Colonic mucosa (tissue), 4 donors: Measurements from ENCODE around the gene C1QTNF4. TPM values are rescaled to one million over a fixed set of nuclear protein-coding genes. Genes with fewer than 3 reads are reported as not detected.

ENCODE experiments used
- DNase-seq: peaks from one replicate; pipeline ENCODE4 v3.0.0-alpha.2; 2020
- H3K27ac ChIP-seq: fragments of 200-600 bp; one replicate; pipeline ENCODE4 v1.8.0; 2021
- H3K27me3 ChIP-seq: fragments of 200-600 bp; one replicate; pipeline ENCODE4 v1.8.0; 2021
- H3K36me3 ChIP-seq: fragments of 200-600 bp; one replicate; pipeline ENCODE4 v1.8.0; 2021
- H3K4me1 ChIP-seq: fragments of 200-600 bp; one replicate; pipeline ENCODE4 v1.8.0; 2021; ENCODE audit warnings: mild to moderate bottlenecking
- H3K4me3 ChIP-seq: fragments of 200-600 bp; one replicate; pipeline ENCODE4 v1.8.0; 2021
- H3K9ac ChIP-seq, 2 donors: one replicate each; pipeline ENCODE4 v1.7.0; 2013; ENCODE audit warnings: control low read depth in 2 of 2, low read depth in 2 of 2, low read length in 2 of 2
- H3K9me3 ChIP-seq: fragments of 200-600 bp; one replicate; pipeline ENCODE4 v1.8.0; 2021
- CTCF ChIP-seq: fragments of 200-600 bp; IDR thresholded peaks from one replicate; pipeline ENCODE4 v1.8.0; 2022; ENCODE audit warnings: antibody characterized with exemption, mild to moderate bottlenecking
- intact Hi-C: fragments of 100-400 bp; cut with DNase I; formaldehyde crosslinking; loops from one replicate; pipeline ENCODE4 v1.14.1; 2022
- total RNA-seq, 2 donors: library from RNA; stranded (reverse); fragmentation: NEBNext Ultra II Directional in 1 of 2; extraction: Animal tissue kit (Norgen Biotek cat#: 25700) in 1 of 2; gene quantifications; one replicate each; pipeline ENCODE4 v1.2.1, GENCODE V29; 2021
- donor health status: healthy.
- donor health status: DM: no; HTN: no; CAD: no.
- donor health status: DM: no; HTN: no; CAD: no.

C1QTNF4 gene
- total RNA-seq, 2 donors from 2014 or later, result 0.35 to 0.85 TPM

GRCh38 chr11:47545298-47545697 lies 48.9 kb downstream of the C1QTNF4 start:
- Histone ChIP-seq H3K4me1 (peaks cover 2% of the 10 kb centered on the region), H3K9me3 (no peaks in the 10 kb centered on the region), H3K9ac (no peak overlapping the region), H3K27ac (no peak overlapping the region), H3K4me3 (no peak overlapping the region), H3K36me3 (no peaks in the 10 kb centered on the region), H3K27me3 (no peaks in the 10 kb centered on the region)
- DNase-seq, result no peak
- no peak for TF ChIP-seq CTCF
- intact Hi-C loops, result loop anchor here (10.0 kb wide), 1 partner anchor 70 kb away; no protein-coding TSS in a partner anchor

- no peak for DNase-seq
- H3K4me3 ChIP-seq, result no peak overlapping the region
- H3K27ac ChIP-seq, result no peak overlapping the region
- H3K4me1 ChIP-seq, result peaks cover 15% of the 10 kb centered on the region
- H3K9ac ChIP-seq, result no peak overlapping the region
- H3K9me3 ChIP-seq, result no peaks in the 10 kb centered on the region
- H3K36me3 ChIP-seq, result no peaks in the 10 kb centered on the region
- no peak for TF ChIP-seq CTCF
- H3K27me3 ChIP-seq, result no peaks in the 10 kb centered on the region
- intact Hi-C loops, result loop anchor here (10.0 kb wide), 1 partner anchor 66 kb away; no protein-coding TSS in a partner anchor
Measured at GRCh38 chr11:47541070-47541469, 53.1 kb downstream of the C1QTNF4 start.

DNA sequence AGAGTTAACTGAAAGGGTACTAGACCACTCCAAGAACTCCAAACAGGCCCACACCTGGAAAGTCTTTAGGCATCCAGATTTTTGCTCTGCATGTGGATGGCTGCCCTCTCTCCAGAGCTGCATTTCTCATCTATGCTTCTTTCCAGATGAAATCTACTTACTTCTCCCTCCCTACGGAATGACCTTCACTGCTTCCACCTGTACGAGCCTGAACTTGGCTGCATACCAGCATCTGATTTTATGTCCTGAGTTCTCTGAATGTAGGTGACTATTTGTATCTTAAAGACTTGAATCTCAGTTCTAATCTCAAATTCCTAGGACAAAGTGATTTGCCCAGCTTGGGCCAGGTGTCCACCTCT lies 54.6 kb downstream of the C1QTNF4 start:
- intact Hi-C loops, result loop anchor here (10.0 kb wide), 1 partner anchor 65 kb away; no protein-coding TSS in a partner anchor
- H3K9me3 ChIP-seq, result no peaks in the 10 kb centered on the region
- H3K9ac ChIP-seq, result peak overlapping the region in 1 of 2 donors; percentile 3
- no peaks in the 10 kb centered on the region for H3K36me3 ChIP-seq
- H3K27ac ChIP-seq, result no peak overlapping the region
- DNase-seq, result no peak
- H3K4me3 ChIP-seq, result no peak overlapping the region
- H3K4me1 ChIP-seq, result peaks cover 15% of the 10 kb centered on the region
- no peak for TF ChIP-seq CTCF
- H3K27me3 ChIP-seq, result no peaks in the 10 kb centered on the region

Other genes starting within 250 kb of the C1QTNF4 start
- gene MYBPC3, start 241.7 kb downstream of the C1QTNF4 start, total RNA-seq, result under 1 TPM in 1 of 2 donors, not detected in 1; 0.42 TPM
- gene SPI1, start 215.9 kb downstream of the C1QTNF4 start, total RNA-seq, result 10 to 100 TPM in 1 of 2 donors, 1 to 10 TPM in 1; 4.7 to 11.9 TPM
- gene SLC39A13, start 185.8 kb downstream of the C1QTNF4 start, total RNA-seq, result 10 to 100 TPM; 14.3 to 18.6 TPM
- 100 to 1,000 TPM in 1 of 2 donors, 10 to 100 TPM in 1; 74.4 to 152 TPM for gene PSMC3, start 168.0 kb downstream of the C1QTNF4 start, total RNA-seq
- gene RAPSN, start 145.3 kb downstream of the C1QTNF4 start, total RNA-seq, result not detected
- gene CELF1, start 41.3 kb downstream of the C1QTNF4 start, total RNA-seq, result 10 to 100 TPM; 76.1 to 96.8 TPM
- gene PTPMT1, start 28.8 kb downstream of the C1QTNF4 start, total RNA-seq, result 10 to 100 TPM; 33.6 to 52.5 TPM
- 10 to 100 TPM; 14.5 to 15.5 TPM for gene KBTBD4, start 15.4 kb downstream of the C1QTNF4 start, total RNA-seq
- 100 to 1,000 TPM; 228 to 266 TPM for gene NDUFS3, start 15.3 kb downstream of the C1QTNF4 start, total RNA-seq
- not detected for gene FAM180B, start 7.7 kb downstream of the C1QTNF4 start, total RNA-seq
- 100 to 1,000 TPM; 162 to 190 TPM for gene MTCH2, start 48.1 kb upstream of the C1QTNF4 start, total RNA-seq
- 1 to 10 TPM in 1 of 2 donors, under 1 TPM in 1; 0.74 to 2.2 TPM for gene AGBL2, start 121.0 kb upstream of the C1QTNF4 start, total RNA-seq
- gene FNBP4, start 172.9 kb upstream of the C1QTNF4 start, total RNA-seq, result 10 to 100 TPM; 47.3 to 53.3 TPM